Panc1 (cell line): ENCODE measurements around the gene GLIPR1. TPM values are rescaled to one million over a fixed set of nuclear protein-coding genes. Genes with fewer than 3 reads are reported as not detected.
A peak's percentile ranks its signal among the peaks of the same experiment; 100 is the strongest.
"Not testable (repeated sequence)": the region's sequence is repeated elsewhere in the genome, so short reads cannot be mapped to it uniquely, and the experiment has no call there.

ENCODE experiments used
- ATAC-seq: fragments of 200-7000 bp; cut with Tn5 transposase; 2 replicates; pipeline ENCODE4 v1.9.1; 2020; ENCODE audit warnings: mild to moderate bottlenecking, moderate library complexity
- BruUV-seq: library from RNA; stranded (reverse); fragments of 400-500 nt; replicated peaks from 2 replicates; lab custom pipeline; 2021; lab: Mats Ljungman, UMichigan
- CTCF ChIA-PET: fragments of 300-600 bp; sonication (Branson Sonifier 250); formaldehyde crosslinking; loops from one replicate; lab custom pipeline; 2022; ENCODE audit warnings: antibody characterized with exemption; lab: Charles Lee
- POLR2A ChIA-PET: fragments of 300-600 bp; sonication (Branson Sonifier 250); formaldehyde crosslinking; loops from one replicate; lab custom pipeline; 2022; ENCODE audit warnings: antibody characterized with exemption; lab: Charles Lee
- DNase-seq: peaks from one replicate; pipeline ENCODE4 v3.0.0-alpha.2; 2010; ENCODE audit warnings: low read depth, low spot score
- H3K27ac ChIP-seq: 2 replicates; pipeline ENCODE4 v1.5.1; 2011; ENCODE audit warnings: mild to moderate bottlenecking, low read length, inconsistent platforms
- H3K27me3 ChIP-seq: fragments of 200-500 bp; sonication (Bioruptor generic); 2 replicates; pipeline ENCODE4 v1.6.0; 2014; ENCODE audit warnings: low read length, inconsistent platforms; ENCODE audit not compliant: control insufficient read depth, insufficient read depth
- H3K36me3 ChIP-seq: fragments of 200-500 bp; sonication (Bioruptor generic); 2 replicates; pipeline ENCODE4 v1.5.1; 2014; ENCODE audit warnings: inconsistent platforms, mild to moderate bottlenecking, low read length, moderate library complexity; ENCODE audit not compliant: control insufficient read depth, insufficient read depth
- H3K4me1 ChIP-seq: 2 replicates; pipeline ENCODE4 v1.5.1; 2011; ENCODE audit warnings: inconsistent platforms, mild to moderate bottlenecking, low read length, moderate library complexity; ENCODE audit not compliant: control insufficient read depth, insufficient read depth
- H3K4me3 ChIP-seq, 2 experiments: 2 replicates each; pipeline ENCODE4 v1.5.1; 2011 to 2012; ENCODE audit warnings: low read depth in 2 of 2, low read length in 2 of 2, mild to moderate bottlenecking in 2 of 2, inconsistent platforms in 1 of 2, moderate library complexity in 1 of 2
- H3K9me3 ChIP-seq: fragments of 200-500 bp; sonication (Bioruptor generic); 2 replicates; pipeline ENCODE4 v1.5.1; 2014; ENCODE audit warnings: low read depth, mild to moderate bottlenecking, inconsistent platforms, low read length, moderate library complexity; ENCODE audit not compliant: control insufficient read depth, insufficient read depth
- CTCF ChIP-seq: fragments of 450-650 bp; IDR thresholded peaks from 2 replicates; pipeline ENCODE4 v1.5.1; 2017; ENCODE audit warnings: mild to moderate bottlenecking
- REST ChIP-seq, 2 experiments: IDR thresholded peaks; 2 replicates each; pipeline ENCODE4 v1.6.1; 2011 to 2012; ENCODE audit warnings: low read depth in 2 of 2, control low read depth in 1 of 2, low read length in 1 of 2, mild to moderate bottlenecking in 1 of 2, moderate library complexity in 1 of 2; ENCODE audit not compliant: insufficient read depth in 1 of 2
- TCF7L2 ChIP-seq: IDR thresholded peaks from 2 replicates; pipeline ENCODE4 v1.6.1; 2011; ENCODE audit warnings: mild to moderate bottlenecking, low read depth, low read length, inconsistent platforms
- in situ Hi-C: cut with HindIII; loops from 2 replicates; pipeline ENCODE4 v1.10.0; 2016; ENCODE audit warnings: low sequenced_read_pairs, low pct_unique_long_range_greater_than_20kb
- intact Hi-C: fragments of 100-400 bp; cut with micrococcal nuclease; formaldehyde crosslinking; loops from one replicate; pipeline ENCODE4 v1.10.0; 2022; ENCODE audit not compliant: unreplicated experiment
- total RNA-seq: library from RNA; stranded (reverse); gene quantifications from one replicate; pipeline ENCODE4 v1.2.1, GENCODE V29; 2021; ENCODE audit not compliant: unreplicated experiment

The GLIPR1 gene
- total RNA-seq, 1 experiment from 2014 or later: 11.5 TPM

GRCh38 chr12:75457191-75457590 lies 23.4 kb upstream of the GLIPR1 start:
- Histone ChIP-seq H3K9me3 (peaks cover 11% of the 10 kb centered on the region; the same call in 1 of the 2 replicates), H3K27ac (no peak overlapping the region; the same call in 1 of the 2 replicates), H3K4me3 (no peak overlapping the region), H3K27me3 (no peaks in the 10 kb centered on the region), H3K4me1 (no peaks in the 10 kb centered on the region; the same call in 1 of the 2 replicates), H3K36me3 (no peaks in the 10 kb centered on the region)
- TF ChIP-seq TCF7L2 (no peak), CTCF (no peak)
- ChIA-PET CTCF (no interaction called here), POLR2A (no interaction called here)
- no TSS peak for BruUV-seq
- ATAC-seq: no peak
- intact Hi-C loops (no loop called here), in situ Hi-C loops (no loop called here)
- DNase-seq: no peak

- in situ Hi-C loops, H3K4me3 ChIP-seq, H3K4me1 ChIP-seq, DNase-seq, intact Hi-C loops, CTCF ChIA-PET, BruUV-seq, H3K36me3 ChIP-seq, POLR2A ChIA-PET, H3K27me3 ChIP-seq, ATAC-seq, H3K27ac ChIP-seq: not testable (repeated sequence)
- H3K9me3 ChIP-seq: peaks cover 11% of the 10 kb centered on the region; the same call in 1 of the 2 replicates
These were observed 22.7 kb upstream of the GLIPR1 start for GRCh38 chr12:75457866-75458265.

GRCh38 chr12:75459755-75460154 lies 20.8 kb upstream of the GLIPR1 start:
- intact Hi-C loops (no loop called here), in situ Hi-C loops (no loop called here)
- Histone ChIP-seq H3K27ac (peak overlapping the region; percentile 68; the same call in 1 of the 2 replicates), H3K27me3 (no peaks in the 10 kb centered on the region), H3K4me1 (no peaks in the 10 kb centered on the region; the same call in 1 of the 2 replicates), H3K4me3 (no peak overlapping the region), H3K36me3 (no peaks in the 10 kb centered on the region), H3K9me3 (peaks cover 11% of the 10 kb centered on the region; the same call in 1 of the 2 replicates)
- ChIA-PET CTCF (no interaction called here), POLR2A (no interaction called here)
- no TSS peak for BruUV-seq
- TF ChIP-seq REST (IDR thresholded peaks at IDR 0.05; ENCODE audit: insufficient read depth in 1 of 2, low read depth in 2 of 2, low read length in 1 of 2): no peak
- DNase-seq (no peak), ATAC-seq (peak; percentile 78)
